ENCODE measurements around the gene ZC3H7B. TPM values are rescaled to one million over a fixed set of nuclear protein-coding genes. Genes with fewer than 3 reads are reported as not detected.
A peak's percentile ranks its signal among the peaks of the same experiment; 100 is the strongest.

ZC3H7B gene
- total RNA-seq, 1 donor, result 53.6 TPM

GRCh38 chr22:41267958-41268357 lies 33.4 kb upstream of the ZC3H7B start:
- Histone ChIP-seq H4K20me1 (ENCODE audit: insufficient read depth, low read length) (peaks cover 13% of the 10 kb centered on the region), H3K27ac (ENCODE audit: low read depth, low read length) (no peak overlapping the region), H3K4me1 (ENCODE audit: insufficient read depth, low read length) (no peaks in the 10 kb centered on the region), H3K27me3 (ENCODE audit: insufficient read depth, low read length) (no peaks in the 10 kb centered on the region), H3K36me3 (ENCODE audit: insufficient read depth, low read length) (peaks cover 79% of the 10 kb centered on the region), H2AFZ (ENCODE audit: low read length) (no peak overlapping the region), H3K9me3 (ENCODE audit: low read depth, low read length) (no peaks in the 10 kb centered on the region), H3K4me3 (ENCODE audit: insufficient read depth, low read length) (no peak overlapping the region), H3K4me2 (ENCODE audit: insufficient read depth, low read length) (no peak overlapping the region), H3K79me2 (ENCODE audit: insufficient read depth, low read length) (peaks cover 31% of the 10 kb centered on the region)
- DNase-seq (ENCODE audit: insufficient read length, low spot score, missing footprints), result no peak
- TF ChIP-seq, protein P1, sequence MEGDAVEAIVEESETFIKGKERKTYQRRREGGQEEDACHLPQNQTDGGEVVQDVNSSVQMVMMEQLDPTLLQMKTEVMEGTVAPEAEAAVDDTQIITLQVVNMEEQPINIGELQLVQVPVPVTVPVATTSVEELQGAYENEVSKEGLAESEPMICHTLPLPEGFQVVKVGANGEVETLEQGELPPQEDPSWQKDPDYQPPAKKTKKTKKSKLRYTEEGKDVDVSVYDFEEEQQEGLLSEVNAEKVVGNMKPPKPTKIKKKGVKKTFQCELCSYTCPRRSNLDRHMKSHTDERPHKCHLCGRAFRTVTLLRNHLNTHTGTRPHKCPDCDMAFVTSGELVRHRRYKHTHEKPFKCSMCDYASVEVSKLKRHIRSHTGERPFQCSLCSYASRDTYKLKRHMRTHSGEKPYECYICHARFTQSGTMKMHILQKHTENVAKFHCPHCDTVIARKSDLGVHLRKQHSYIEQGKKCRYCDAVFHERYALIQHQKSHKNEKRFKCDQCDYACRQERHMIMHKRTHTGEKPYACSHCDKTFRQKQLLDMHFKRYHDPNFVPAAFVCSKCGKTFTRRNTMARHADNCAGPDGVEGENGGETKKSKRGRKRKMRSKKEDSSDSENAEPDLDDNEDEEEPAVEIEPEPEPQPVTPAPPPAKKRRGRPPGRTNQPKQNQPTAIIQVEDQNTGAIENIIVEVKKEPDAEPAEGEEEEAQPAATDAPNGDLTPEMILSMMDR (IDR thresholded peaks at IDR 0.05; ENCODE audit: extremely low read depth, low read depth, low read length), result no peak

GRCh38 chr22:41271787-41272186 lies 29.5 kb upstream of the ZC3H7B start:
- Histone ChIP-seq H2AFZ (ENCODE audit: low read length) (no peak overlapping the region), H3K4me3 (ENCODE audit: insufficient read depth, low read length) (no peak overlapping the region), H3K79me2 (ENCODE audit: insufficient read depth, low read length) (peaks cover 35% of the 10 kb centered on the region), H3K9me3 (ENCODE audit: low read depth, low read length) (no peaks in the 10 kb centered on the region), H3K36me3 (ENCODE audit: insufficient read depth, low read length) (peaks cover 75% of the 10 kb centered on the region), H3K4me2 (ENCODE audit: insufficient read depth, low read length) (no peak overlapping the region), H3K27me3 (ENCODE audit: insufficient read depth, low read length) (no peaks in the 10 kb centered on the region), H3K4me1 (ENCODE audit: insufficient read depth, low read length) (no peaks in the 10 kb centered on the region), H4K20me1 (ENCODE audit: insufficient read depth, low read length) (peaks cover 11% of the 10 kb centered on the region), H3K27ac (ENCODE audit: low read depth, low read length) (no peak overlapping the region)
- DNase-seq (ENCODE audit: insufficient read length, low spot score, missing footprints), result peak; percentile 45
- TF ChIP-seq, protein P1 (IDR thresholded peaks at IDR 0.05; ENCODE audit: extremely low read depth, low read depth, low read length), result no peak

GRCh38 chr22:41273128-41273527 lies 28.2 kb upstream of the ZC3H7B start:
- no peaks in the 10 kb centered on the region for H3K4me1 ChIP-seq (ENCODE audit: insufficient read depth, low read length)
- H3K79me2 ChIP-seq (ENCODE audit: insufficient read depth, low read length), result peaks cover 40% of the 10 kb centered on the region
- H3K27me3 ChIP-seq (ENCODE audit: insufficient read depth, low read length), result no peaks in the 10 kb centered on the region
- TF ChIP-seq, protein P1 (IDR thresholded peaks at IDR 0.05; ENCODE audit: extremely low read depth, low read depth, low read length), result no peak
- H3K36me3 ChIP-seq (ENCODE audit: insufficient read depth, low read length), result peaks cover 73% of the 10 kb centered on the region
- no peak overlapping the region for H3K4me2 ChIP-seq (ENCODE audit: insufficient read depth, low read length)
- H2AFZ ChIP-seq (ENCODE audit: low read length), result no peak overlapping the region
- H4K20me1 ChIP-seq (ENCODE audit: insufficient read depth, low read length), result peaks cover 5% of the 10 kb centered on the region
- no peaks in the 10 kb centered on the region for H3K9me3 ChIP-seq (ENCODE audit: low read depth, low read length)
- no peak overlapping the region for H3K27ac ChIP-seq (ENCODE audit: low read depth, low read length)
- no peak for DNase-seq (ENCODE audit: insufficient read length, low spot score, missing footprints)
- no peak overlapping the region for H3K4me3 ChIP-seq (ENCODE audit: insufficient read depth, low read length)

DNA sequence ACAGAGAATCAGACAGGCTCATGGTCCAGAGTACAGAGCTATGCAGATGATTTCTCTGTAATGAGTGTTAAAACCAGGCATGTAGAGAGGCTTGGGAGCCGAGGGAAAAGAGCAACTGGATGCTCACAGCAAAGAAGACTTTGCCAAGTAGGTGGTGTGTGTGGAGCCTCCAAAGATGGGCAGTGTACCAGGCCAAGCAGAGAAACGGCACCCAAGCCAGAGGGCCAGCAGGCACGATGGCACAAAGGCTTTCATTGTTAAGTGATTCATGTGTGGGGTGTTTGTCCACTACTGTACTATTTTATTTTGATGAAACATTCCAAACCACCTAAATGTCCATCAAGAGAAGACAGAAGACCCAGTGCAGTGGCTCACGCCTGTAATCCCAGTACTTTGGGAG lies 26.5 kb upstream of the ZC3H7B start:
- H3K4me1 ChIP-seq (ENCODE audit: insufficient read depth, low read length), result no peaks in the 10 kb centered on the region
- DNase-seq (ENCODE audit: insufficient read length, low spot score, missing footprints), result no peak
- H3K27me3 ChIP-seq (ENCODE audit: insufficient read depth, low read length), result no peaks in the 10 kb centered on the region
- no peak overlapping the region for H3K27ac ChIP-seq (ENCODE audit: low read depth, low read length)
- H4K20me1 ChIP-seq (ENCODE audit: insufficient read depth, low read length), result peaks cover 5% of the 10 kb centered on the region
- no peak overlapping the region for H2AFZ ChIP-seq (ENCODE audit: low read length)
- no peak overlapping the region for H3K4me3 ChIP-seq (ENCODE audit: insufficient read depth, low read length)
- no peak overlapping the region for H3K4me2 ChIP-seq (ENCODE audit: insufficient read depth, low read length)
- peaks cover 73% of the 10 kb centered on the region for H3K36me3 ChIP-seq (ENCODE audit: insufficient read depth, low read length)
- H3K9me3 ChIP-seq (ENCODE audit: low read depth, low read length), result no peaks in the 10 kb centered on the region
- TF ChIP-seq, protein P1 (IDR thresholded peaks at IDR 0.05; ENCODE audit: extremely low read depth, low read depth, low read length), result no peak
- peaks cover 44% of the 10 kb centered on the region for H3K79me2 ChIP-seq (ENCODE audit: insufficient read depth, low read length)
